A549 (cell line): ENCODE data around the gene SETBP1.

Experiments
- MAX ChIP-seq: IDR thresholded peaks from 2 replicates; pipeline ENCODE4 v1.6.1; 2012
- ZC3H11A ChIP-seq: fragments of 450-650 bp; IDR thresholded peaks from 2 replicates; pipeline ENCODE4 v1.6.1; 2014; ENCODE audit warnings: antibody characterized with exemption, mild to moderate bottlenecking

GRCh38 chr18:44708451-44709083, 27.9 kb downstream of the SETBP1 start:
- TF ChIP-seq ZC3H11A (no peak), MAX (no peak)
